GM21825 (cell line): Measurements from ENCODE around the gene SPAG9.
A peak's percentile ranks its signal among the peaks of the same experiment; 100 is the strongest.
"Not testable (repeated sequence)": the region's sequence is repeated elsewhere in the genome, so short reads cannot be mapped to it uniquely, and the experiment has no call there.

Experiments
- ATAC-seq: cut with Tn5 transposase; IDR thresholded peaks from one replicate; pipeline ENCODE4 v1.9.1; 2021; ENCODE audit warnings: mild to moderate bottlenecking, moderate library complexity; ENCODE audit not compliant: unreplicated experiment

The SPAG9 gene

GRCh38 chr17:50945779-50946222 lies 174.9 kb downstream of the SPAG9 start:
- no peak for ATAC-seq

- no peak for ATAC-seq
Measured at GRCh38 chr17:50944902-50945720, 175.6 kb downstream of the SPAG9 start.

GRCh38 chr17:50944054-50944901 lies 176.4 kb downstream of the SPAG9 start:
- no peak for ATAC-seq

- ATAC-seq, result no peak
Measured at GRCh38 chr17:50943575-50943933, 177.1 kb downstream of the SPAG9 start.

GRCh38 chr17:50941676-50942048 lies 179.0 kb downstream of the SPAG9 start:
- not testable (repeated sequence) for ATAC-seq

- ATAC-seq, result no peak
Measured at GRCh38 chr17:50939795-50940684, 180.6 kb downstream of the SPAG9 start.

- no peak for ATAC-seq
Measured at GRCh38 chr17:50939542-50939794, 181.2 kb downstream of the SPAG9 start.

- no peak for ATAC-seq
Measured at GRCh38 chr17:50938821-50939541, 181.7 kb downstream of the SPAG9 start.

- no peak for ATAC-seq
Measured at GRCh38 chr17:50935996-50936266, 184.7 kb downstream of the SPAG9 start.

GRCh38 chr17:50935221-50935995 lies 185.3 kb downstream of the SPAG9 start:
- no peak for ATAC-seq

- no peak for ATAC-seq
Measured at GRCh38 chr17:50934672-50935220, 185.9 kb downstream of the SPAG9 start.

GRCh38 chr17:50934161-50934560 lies 186.5 kb downstream of the SPAG9 start:
- no peak for ATAC-seq

- peak; percentile 57 for ATAC-seq
Measured at GRCh38 chr17:50931144-50931908, 189.3 kb downstream of the SPAG9 start.

- no peak for ATAC-seq
Measured at GRCh38 chr17:50928646-50929045, 192.0 kb downstream of the SPAG9 start.

GRCh38 chr17:50927287-50927686 lies 193.4 kb downstream of the SPAG9 start:
- no peak for ATAC-seq

- no peak for ATAC-seq
Measured at GRCh38 chr17:50926523-50926922, 194.1 kb downstream of the SPAG9 start.

- no peak for ATAC-seq
Measured at GRCh38 chr17:50925296-50925891, 195.3 kb downstream of the SPAG9 start.

- no peak for ATAC-seq
Measured at GRCh38 chr17:50924800-50925199, 195.9 kb downstream of the SPAG9 start.

GRCh38 chr17:50924300-50924699 lies 196.4 kb downstream of the SPAG9 start:
- no peak for ATAC-seq
